Activated naive CD4-positive, alpha-beta T cell treated with anti-CD3 and anti-CD28 coated beads, Interleukin-2, amount 50 U/mL, for 72 hours (primary cell): ENCODE measurements around the gene GEN1. TPM values are rescaled to one million over a fixed set of nuclear protein-coding genes. Genes with fewer than 3 reads are reported as not detected.
"Not testable (repeated sequence)": the region's sequence is repeated elsewhere in the genome, so short reads cannot be mapped to it uniquely, and the experiment has no call there.

Experiments used
- ATAC-seq, 2 donors: fragments of 150-1000 bp; cut with Tn5 transposase; 2 replicates each; pipeline ENCODE4 v1.10.0; 2021; ENCODE audit warnings: mild to moderate bottlenecking in 2 of 2, moderate library complexity in 2 of 2
- DNase-seq, 2 donors: peaks; one replicate each; pipeline ENCODE4 v3.0.0; 2021 to 2022; ENCODE audit warnings: low spot score in 2 of 2
- H3K27ac Mint-ChIP-seq, 2 donors: one replicate each; pipeline ENCODE4 v1.8.0; 2022; ENCODE audit warnings: mild to moderate bottlenecking in 2 of 2, mixed read lengths in 2 of 2
- H3K36me3 Mint-ChIP-seq, 2 donors: one replicate each; pipeline ENCODE4 v1.8.0; 2022; ENCODE audit warnings: mixed read lengths in 2 of 2
- H3K9me3 Mint-ChIP-seq, 2 donors: one replicate each; pipeline ENCODE4 v1.8.0; 2022; ENCODE audit warnings: mixed read lengths in 2 of 2
- total RNA-seq, 2 donors: library from RNA; stranded (reverse); gene quantifications; one replicate each; pipeline ENCODE4 v1.2.3, GENCODE V29; 2022

Gene GEN1
- total RNA-seq, 2 donors from 2014 or later = 17.9 to 31.5 TPM

GRCh38 chr2:17805717-17806363, 51.9 kb downstream of the GEN1 start:
- no peak for DNase-seq
- no peaks in the 10 kb centered on the region for H3K9me3 Mint-ChIP-seq
- H3K27ac Mint-ChIP-seq = no peak overlapping the region
- no peak for ATAC-seq
- no peaks in the 10 kb centered on the region for H3K36me3 Mint-ChIP-seq

- no peak for DNase-seq
- no peak overlapping the region for H3K27ac Mint-ChIP-seq
- ATAC-seq = no peak
- no peaks in the 10 kb centered on the region for H3K36me3 Mint-ChIP-seq
- no peaks in the 10 kb centered on the region for H3K9me3 Mint-ChIP-seq
Observed at GRCh38 chr2:17813010-17813741, 59.2 kb downstream of the GEN1 start.

- Mint-ChIP-seq H3K36me3 (no peaks in the 10 kb centered on the region), H3K9me3 (no peaks in the 10 kb centered on the region), H3K27ac (no peak overlapping the region)
- DNase-seq (no peak), ATAC-seq (no peak)
Observed at GRCh38 chr2:17813742-17814473, 60.0 kb downstream of the GEN1 start.

- ATAC-seq = no peak
- no peaks in the 10 kb centered on the region for H3K36me3 Mint-ChIP-seq
- H3K9me3 Mint-ChIP-seq = no peaks in the 10 kb centered on the region
- DNase-seq = no peak
- H3K27ac Mint-ChIP-seq = no peak overlapping the region
Observed at GRCh38 chr2:17814601-17815000, 60.7 kb downstream of the GEN1 start.

- Mint-ChIP-seq H3K36me3 (no peaks in the 10 kb centered on the region), H3K9me3 (no peaks in the 10 kb centered on the region), H3K27ac (no peak overlapping the region)
- DNase-seq = no peak
- no peak for ATAC-seq
Observed at GRCh38 chr2:17815468-17816184, 61.7 kb downstream of the GEN1 start.

GRCh38 chr2:17816396-17817245, 62.7 kb downstream of the GEN1 start, which contains the start of gene MSGN1:
Gene MSGN1 (plus strand): TSS chr2:17816460. CDS start chr2:17816519, 59 bp downstream.
- no peaks in the 10 kb centered on the region for H3K36me3 Mint-ChIP-seq

GRCh38 chr2:17818235-17818815, 64.4 kb downstream of the GEN1 start:
- Mint-ChIP-seq H3K27ac (no peak overlapping the region), H3K9me3 (no peaks in the 10 kb centered on the region), H3K36me3 (no peaks in the 10 kb centered on the region)
- DNase-seq (no peak), ATAC-seq (no peak)

More at GRCh38 chr2:17816396-17817245, 62.7 kb downstream of the GEN1 start, which contains the start of gene MSGN1:
- H3K27ac Mint-ChIP-seq = peak within 1 kb of the TSS; percentile 4 to 38
- ATAC-seq (no peak), DNase-seq (no peak)
- H3K9me3 Mint-ChIP-seq = no peaks in the 10 kb centered on the region

- no peak overlapping the region for H3K27ac Mint-ChIP-seq
- no peaks in the 10 kb centered on the region for H3K9me3 Mint-ChIP-seq
- H3K36me3 Mint-ChIP-seq = no peaks in the 10 kb centered on the region
- DNase-seq (no peak), ATAC-seq (no peak)
Observed at GRCh38 chr2:17821080-17821479, 67.1 kb downstream of the GEN1 start.

GRCh38 chr2:17821535-17822444, 67.9 kb downstream of the GEN1 start:
- no peak overlapping the region for H3K27ac Mint-ChIP-seq
- no peak for DNase-seq
- no peaks in the 10 kb centered on the region for H3K36me3 Mint-ChIP-seq
- H3K9me3 Mint-ChIP-seq = no peaks in the 10 kb centered on the region
- ATAC-seq = no peak

GRCh38 chr2:17822445-17823117, 68.6 kb downstream of the GEN1 start:
- no peak overlapping the region for H3K27ac Mint-ChIP-seq
- H3K9me3 Mint-ChIP-seq = no peaks in the 10 kb centered on the region
- no peak for DNase-seq
- no peak for ATAC-seq
- no peaks in the 10 kb centered on the region for H3K36me3 Mint-ChIP-seq

GRCh38 chr2:17823646-17824045, 69.7 kb downstream of the GEN1 start:
- H3K27ac Mint-ChIP-seq, H3K9me3 Mint-ChIP-seq, H3K36me3 Mint-ChIP-seq, DNase-seq, ATAC-seq: not testable (repeated sequence)

- Mint-ChIP-seq H3K27ac (no peak overlapping the region), H3K9me3 (no peaks in the 10 kb centered on the region), H3K36me3 (no peaks in the 10 kb centered on the region)
- DNase-seq (no peak), ATAC-seq (no peak)
Observed at GRCh38 chr2:17827316-17827715, 73.4 kb downstream of the GEN1 start.

GRCh38 chr2:17827785-17828184, 73.8 kb downstream of the GEN1 start:
- ATAC-seq (no peak), DNase-seq (no peak)
- Mint-ChIP-seq H3K27ac (no peak overlapping the region), H3K9me3 (no peaks in the 10 kb centered on the region), H3K36me3 (no peaks in the 10 kb centered on the region)
